NCI-H2171 treated with DMSO at 0.1 percent for 48 hours (cell line): ENCODE measurements around the gene KCNQ1OT1.

Experiments used
- DNase-seq: peaks from one replicate; lab custom pipeline; 2025; lab: John Stamatoyannopoulos, UW

The KCNQ1OT1 gene

DNA sequence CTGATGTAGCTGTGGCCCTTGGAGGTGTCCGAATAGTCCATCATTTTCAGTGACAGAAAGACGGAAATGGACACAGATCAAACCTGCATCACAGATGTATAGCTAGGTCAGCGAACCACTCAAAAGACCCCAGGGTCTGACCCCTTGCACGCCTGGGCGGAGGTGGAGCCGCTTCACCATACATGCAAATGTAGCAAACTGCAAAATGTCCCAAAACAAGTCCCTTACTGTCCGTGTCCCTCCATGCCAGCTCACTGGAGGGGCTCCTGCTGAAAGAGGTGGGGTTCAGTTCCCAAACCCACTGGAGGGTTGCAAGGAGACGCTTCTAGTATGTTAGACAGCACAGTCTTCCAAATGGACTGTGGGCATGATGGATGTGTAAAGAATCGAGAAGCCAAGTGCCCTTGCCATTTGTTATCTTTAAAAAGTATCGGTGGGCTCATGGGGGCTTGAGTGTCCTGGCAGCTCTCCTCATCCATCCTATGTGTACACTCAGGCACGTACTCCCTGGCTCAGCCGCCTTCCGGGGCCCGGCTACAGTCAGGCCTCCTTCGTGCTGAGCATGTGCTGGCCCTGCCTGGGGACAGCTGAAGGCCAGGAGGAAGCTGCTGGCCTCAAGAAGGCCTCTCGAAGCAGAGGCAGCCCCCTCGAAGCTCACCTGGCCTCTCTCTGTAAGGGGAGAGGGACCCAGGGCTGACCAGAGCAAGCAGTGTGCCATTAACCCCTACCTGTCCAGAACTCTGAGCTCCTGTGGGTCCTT lies 20.2 kb upstream of the KCNQ1OT1 start:
- DNase-seq = no peak

DNA sequence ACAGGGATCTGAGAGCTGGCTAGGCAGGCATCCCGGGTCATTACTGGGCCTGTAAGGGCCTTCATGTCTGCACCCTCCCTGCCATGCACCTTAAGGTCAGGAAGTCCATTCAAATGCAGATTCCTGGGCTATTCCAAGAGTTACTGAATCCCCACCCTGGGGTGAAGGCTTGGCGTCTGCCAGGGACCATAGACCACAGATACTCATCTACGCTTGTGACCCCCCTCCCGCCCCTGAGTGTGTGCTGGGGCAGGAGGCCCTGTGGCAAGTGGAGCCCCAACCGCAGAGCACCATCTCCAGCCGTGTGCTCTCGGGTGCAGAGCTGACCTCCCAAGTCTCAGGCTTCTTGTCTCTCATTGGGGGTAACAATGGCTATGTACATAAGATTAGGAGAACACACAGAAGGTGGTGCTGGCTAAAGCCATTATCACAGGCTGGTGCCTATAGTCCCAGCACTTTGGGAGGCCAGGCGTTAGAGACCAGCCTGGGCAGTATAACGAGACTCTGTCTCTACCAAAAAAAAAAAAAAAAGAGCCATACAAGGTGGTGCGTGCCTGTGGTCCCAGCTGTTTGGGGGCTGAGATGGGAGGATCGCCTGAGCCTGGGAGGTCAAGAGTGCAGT lies 19.1 kb upstream of the KCNQ1OT1 start:
- DNase-seq = no peak

DNA sequence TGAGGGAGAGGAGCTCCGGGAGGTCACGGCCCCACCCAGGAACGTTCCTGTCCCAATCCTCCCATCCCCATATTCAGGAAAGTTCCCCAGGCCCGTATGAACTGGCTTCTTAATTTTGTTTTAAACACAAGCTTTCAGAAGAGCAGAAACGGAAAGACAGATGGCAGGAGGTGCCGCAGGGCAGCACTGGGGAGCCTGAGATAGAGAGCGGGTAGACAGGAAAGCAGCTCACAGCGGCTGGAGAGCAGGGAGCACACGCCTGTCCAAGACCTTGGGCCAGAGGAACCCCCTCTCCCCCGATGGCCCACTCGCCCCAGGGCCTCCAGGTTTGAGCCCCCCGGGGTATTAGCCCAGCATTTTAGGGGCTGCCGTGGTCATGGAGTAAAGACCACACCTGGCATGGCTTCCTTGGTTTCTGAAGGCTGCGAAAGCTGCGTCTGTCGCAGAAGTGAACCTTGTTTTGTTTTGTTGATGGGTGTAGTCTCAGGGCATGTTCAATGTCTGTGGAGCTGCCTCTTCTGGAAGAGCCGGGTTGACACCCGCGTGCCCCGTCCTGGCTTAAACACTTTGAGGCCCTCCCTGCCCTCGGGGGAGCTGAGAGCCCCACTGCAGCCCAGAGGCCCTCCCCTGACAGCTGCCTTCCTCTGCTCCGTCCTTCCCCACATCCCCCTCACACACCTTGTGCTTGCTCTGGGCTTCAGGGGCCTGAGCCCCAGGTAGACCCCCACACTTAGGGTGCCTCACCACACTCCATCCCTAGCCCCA lies 17.9 kb upstream of the KCNQ1OT1 start:
- peak; percentile 39 for DNase-seq

DNA sequence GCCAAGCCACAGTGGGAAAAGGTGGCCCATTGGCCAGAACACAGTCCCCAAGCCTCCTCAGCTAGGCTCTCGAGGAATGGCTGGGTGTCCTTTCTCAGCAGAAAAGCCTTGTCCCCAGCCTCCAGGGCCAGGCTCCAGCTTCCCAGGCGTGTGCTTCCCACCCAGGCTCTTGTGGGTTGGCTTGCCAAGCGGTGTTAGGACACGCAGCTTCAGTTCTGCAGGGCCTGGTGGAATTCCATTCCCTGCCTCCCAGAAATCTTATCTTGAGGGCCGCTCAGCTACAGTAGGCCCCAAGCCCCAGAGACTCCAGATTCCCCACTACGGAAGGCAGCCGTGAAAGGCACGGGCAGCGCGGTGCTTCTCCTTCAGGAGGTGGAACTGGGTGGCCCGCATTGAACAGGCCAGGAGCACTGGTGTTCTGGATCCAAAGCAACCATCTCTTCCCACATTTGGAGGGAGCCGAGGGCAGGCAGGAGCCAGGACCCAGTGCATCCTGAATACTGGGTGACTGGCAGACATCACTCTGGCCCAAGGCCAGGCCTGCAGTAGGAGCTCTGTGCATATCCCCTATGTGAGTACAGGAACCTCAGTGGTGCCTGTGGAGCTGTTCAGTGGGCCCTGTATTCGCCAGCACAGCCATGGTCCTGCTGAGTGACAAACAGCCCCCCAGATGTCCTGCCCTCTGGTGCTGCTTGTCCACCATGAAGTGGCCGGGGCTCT lies 16.7 kb upstream of the KCNQ1OT1 start:
- no peak for DNase-seq

DNA sequence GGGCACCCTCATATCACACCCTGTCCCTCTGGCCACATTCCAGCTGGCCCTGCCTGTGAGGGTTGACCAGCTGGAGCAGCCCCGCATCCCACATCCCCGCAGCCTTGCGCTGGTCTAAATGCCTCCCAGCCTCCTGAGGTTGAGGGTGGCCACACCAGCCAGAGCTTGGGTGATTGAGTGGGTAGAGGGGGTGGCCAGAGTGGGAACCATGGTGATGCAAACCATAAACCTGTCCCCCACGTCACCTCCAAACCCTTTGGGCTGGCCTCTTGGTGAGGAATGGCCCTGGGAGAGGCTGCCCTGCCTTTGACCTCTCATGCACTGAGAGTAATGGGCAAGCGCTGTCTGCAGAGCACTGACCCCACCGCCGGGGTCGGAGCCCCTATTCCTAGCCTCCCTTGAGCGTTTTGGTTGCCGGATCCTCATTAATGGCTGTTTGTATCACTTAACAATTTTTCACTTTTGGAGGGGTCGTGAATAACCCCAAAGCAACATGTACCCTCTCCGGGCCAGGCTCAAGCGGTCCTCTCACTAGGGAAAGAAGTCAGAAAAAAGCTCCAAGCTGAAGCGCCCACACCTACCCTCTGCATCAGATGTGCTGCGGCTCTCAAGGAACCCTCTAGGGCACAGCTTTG lies 16.0 kb upstream of the KCNQ1OT1 start:
- no peak for DNase-seq

DNA sequence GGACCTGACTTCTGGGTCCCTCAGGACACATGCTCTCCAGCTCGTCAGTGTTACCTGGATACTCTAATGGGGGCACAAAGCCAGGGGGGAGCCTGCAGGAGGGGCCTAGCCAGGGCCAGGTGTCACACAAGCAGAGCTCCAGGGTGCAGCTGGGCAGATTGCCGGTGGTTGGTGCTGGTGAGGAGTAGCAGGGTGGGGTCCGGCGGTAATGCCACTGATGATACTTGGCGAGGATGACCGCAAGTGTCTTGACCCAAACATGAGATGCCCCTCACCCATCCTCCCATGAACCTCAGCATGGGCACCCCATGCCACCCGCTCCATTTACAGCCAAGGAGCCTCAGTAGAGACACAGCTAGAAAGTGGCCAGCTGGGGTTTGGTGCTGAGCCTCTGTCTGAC lies 15.1 kb upstream of the KCNQ1OT1 start:
- no peak for DNase-seq

DNA sequence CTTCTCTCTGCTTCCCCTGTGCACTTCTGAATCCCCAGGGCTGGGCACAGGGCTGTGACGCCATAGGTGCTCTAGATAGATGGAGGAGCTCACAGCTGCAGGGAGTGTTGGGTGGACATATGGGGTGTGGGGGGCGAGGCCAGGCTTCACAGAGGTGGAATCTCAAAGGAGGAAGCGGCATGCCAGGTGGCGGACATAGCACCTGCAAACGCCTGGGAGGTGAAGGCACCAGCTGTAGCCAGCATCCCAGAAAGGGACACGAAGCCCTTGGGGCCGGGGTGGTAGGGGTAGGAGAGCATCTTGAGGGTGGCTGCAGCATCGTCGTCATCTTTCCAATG lies 14.6 kb upstream of the KCNQ1OT1 start:
- no peak for DNase-seq

DNA sequence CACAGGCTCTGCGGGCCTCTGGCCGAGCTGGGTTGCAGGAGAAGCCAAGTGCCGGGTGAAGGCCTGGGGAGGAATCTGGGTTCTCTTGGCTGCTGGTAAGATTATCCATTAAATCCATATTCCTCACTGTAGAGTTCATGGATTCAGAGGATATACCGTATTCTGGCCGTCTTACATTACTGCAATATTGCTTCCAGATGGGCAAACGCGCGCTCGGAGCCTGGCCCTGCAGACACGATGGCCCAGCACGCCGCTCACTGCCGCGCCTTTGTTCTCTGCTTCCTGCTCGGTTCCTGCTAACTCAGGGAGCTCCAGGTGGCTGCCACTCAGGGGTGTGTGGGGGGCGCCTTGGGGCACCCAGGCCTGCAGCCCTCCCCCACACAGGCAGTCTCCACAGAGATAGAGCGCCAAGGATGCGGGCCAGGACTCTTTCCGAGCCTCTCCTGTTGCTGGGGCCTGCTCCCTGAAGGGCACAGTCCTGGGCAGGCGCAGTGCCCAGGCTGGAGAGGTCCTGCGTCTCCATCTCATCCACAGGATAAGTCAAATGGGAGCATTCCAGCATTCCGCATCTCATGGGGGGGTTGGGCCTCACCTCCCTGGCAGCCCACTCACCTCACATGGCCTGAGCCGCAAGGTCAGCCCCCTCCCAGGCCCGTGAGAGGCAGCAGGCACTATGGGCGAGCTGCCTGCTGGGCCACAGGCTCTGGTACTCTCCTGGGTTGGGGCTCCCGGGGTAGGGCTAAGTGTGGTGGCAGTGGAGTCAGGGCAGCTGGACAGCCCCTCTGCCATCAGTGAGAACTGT lies 14.1 kb upstream of the KCNQ1OT1 start:
- no peak for DNase-seq

DNA sequence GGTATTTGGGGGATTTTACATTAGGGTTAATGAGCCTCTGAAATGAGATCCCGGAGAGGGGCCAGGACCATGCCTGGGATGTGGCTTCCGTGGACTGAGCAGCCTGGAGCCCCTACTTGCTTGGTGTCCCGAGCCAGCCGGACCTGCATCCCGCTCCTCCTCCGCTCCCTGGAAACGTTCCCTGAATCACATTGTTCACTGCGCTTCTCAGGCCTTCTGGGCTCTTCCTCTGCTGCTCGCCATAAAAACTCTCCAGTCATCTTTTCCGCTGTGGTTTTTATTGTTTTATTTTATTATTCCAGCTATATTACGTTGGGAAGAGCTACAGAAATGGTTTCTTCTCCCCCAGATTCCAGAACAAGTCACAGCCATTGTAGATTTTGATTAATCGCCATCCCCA lies 13.3 kb upstream of the KCNQ1OT1 start:
- no peak for DNase-seq

DNA sequence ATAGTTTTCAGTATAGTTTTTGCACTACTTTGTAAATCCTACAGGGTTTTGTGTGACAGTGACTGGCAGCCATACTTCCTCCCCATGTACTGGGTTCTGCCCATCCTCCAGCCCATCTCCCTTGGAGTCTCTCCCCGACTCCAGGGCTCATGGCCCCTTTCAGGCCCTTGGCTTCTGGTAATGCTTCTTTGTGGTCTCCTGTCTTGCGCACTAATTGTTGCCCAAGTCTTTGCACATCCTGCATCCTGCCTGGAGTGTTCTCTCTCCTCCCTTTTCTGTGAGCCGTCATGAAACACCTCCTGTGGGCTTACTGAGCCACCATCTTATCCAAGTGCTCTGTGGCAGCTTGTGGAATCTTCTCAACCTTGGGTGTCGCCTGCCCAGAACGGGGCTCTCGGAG lies 11.4 kb upstream of the KCNQ1OT1 start:
- no peak for DNase-seq

DNA sequence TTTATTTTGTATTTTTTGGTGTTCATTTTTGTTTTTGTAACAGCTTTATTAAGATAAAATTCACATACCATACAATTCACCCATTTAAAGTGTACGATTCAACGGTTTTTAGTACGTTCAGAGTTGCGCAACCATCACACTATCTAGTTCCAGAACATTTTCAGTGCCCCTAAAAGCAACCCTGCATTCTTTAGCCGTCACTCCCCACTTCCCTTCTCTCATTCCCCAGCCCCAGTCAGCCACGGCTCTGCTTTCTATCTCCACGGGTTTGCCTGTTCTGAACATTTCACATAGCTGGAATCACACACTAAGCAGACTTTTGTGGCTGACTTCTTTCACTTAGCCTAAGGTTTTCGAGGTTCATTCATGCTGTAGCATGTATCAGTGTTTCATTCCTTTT lies 9.6 kb upstream of the KCNQ1OT1 start:
- no peak for DNase-seq

DNA sequence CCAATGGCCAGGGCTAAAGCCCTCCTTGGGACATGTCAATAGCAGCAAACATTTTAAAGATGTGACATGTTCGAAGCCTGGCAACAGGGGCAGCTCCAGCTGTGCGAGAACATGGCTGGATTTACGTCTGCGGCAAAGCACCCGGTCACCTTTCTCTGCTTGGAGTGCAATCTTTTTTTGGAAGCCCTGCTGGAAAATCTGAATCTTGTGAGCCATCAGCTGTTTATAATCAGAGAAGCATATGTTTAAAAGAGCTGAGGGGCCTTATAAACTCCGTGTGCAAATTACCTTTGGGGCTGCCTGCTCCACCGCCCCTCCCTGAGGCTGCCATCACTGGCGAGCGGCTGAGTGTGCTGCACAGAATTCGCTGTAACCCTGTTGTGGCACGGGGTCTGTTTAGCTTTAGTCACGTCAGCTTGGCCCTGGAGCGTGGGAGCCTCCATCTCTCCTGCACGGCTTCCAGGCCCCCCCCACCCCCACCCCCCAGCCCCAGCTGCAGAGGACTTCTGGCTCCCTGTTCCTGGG lies 9.0 kb upstream of the KCNQ1OT1 start:
- DNase-seq = no peak

DNA sequence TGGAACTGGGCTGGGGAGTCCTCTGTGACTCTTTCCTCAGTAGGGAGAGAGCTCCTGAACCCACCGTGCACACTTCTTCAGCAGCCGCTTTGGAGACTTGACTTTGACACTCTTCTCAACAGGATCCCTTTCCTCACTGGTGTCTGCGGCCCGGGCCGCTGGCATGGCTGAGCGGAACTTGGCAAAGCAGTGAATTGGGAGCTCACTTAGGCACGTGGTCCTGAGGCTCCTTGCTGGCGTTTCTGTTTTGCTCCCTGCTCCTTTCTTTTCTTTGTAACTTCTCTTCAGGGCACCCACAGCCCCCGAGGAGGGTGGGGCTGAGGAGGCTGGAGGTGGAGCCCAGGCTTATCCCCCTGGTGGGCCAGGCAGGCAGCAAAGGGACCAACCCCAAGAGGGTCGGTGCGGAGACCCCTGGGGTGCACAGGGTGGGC lies 8.4 kb upstream of the KCNQ1OT1 start:
- DNase-seq = no peak

DNA sequence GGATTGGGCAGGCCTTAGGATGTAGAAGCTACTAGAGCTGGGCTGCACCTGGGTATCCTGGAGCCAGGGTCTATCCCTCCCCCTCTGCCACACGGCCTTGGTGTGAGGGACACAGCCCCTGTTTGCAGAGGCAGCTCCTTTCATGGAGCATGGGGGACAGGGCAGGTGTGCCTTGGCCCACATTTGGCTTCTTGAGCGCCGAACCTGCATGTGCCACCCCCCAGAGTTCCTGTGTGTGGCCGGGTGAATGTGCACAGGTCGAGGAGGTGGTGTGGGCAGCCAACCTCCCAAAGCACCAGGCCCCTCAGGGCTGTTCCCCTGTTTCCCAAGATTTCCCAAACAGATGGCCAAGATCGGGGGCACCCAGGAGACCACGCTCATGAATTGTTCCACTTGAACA lies 7.9 kb upstream of the KCNQ1OT1 start:
- DNase-seq = no peak

DNA sequence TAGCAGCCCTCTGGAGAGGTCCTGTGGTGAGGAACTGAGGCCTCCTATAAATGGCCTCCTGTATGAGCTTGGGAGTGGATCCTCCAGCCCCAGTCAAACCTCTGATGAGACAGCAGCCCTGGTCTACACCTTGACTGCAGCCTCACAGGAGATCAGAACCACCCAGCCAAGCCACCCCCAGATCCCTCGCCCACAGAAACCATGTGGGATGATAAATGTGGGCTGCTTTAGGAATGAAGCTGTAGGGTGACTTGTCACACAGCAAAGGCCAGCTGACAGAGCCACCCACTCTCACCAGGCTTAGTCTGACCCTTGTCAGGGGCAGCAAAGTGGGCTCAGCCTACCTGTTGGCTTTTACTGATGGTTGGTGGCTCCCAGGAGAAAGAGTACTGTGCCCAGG lies 6.5 kb upstream of the KCNQ1OT1 start:
- DNase-seq = no peak

DNA sequence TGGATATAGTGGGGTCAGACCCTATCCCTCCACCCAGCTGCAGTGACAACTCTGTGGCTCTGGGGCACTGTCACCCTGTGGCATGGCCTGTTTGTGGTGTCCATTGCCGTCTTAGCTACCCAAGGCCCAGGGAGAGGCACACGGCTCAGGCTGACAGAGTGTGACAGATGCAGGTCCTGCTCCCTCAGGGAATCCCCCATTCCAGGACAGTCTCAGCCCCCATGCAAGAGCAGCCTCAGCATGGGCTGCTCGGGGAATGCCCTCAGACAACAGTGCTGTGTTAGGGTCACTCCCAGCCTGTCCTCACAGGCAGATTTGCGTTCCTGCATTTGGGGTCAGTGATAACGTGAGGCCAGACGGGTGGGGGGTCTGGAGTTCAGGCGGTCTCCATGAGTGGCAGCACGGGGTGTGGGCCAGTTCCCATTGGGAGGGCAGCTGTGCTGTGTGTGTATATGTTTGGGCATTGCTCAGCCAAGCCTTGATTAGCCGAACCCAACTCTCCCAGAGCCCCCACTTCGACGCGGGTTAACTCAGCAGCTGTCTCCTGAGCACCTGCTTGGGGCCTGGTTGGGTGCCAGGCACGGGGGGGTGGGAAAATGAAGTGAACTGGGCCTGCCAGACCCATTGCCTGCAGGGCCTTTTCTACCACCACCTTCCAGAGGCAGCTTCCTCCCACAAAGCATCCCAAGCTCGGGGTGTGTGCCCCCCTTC lies 5.3 kb upstream of the KCNQ1OT1 start:
- DNase-seq = no peak

DNA sequence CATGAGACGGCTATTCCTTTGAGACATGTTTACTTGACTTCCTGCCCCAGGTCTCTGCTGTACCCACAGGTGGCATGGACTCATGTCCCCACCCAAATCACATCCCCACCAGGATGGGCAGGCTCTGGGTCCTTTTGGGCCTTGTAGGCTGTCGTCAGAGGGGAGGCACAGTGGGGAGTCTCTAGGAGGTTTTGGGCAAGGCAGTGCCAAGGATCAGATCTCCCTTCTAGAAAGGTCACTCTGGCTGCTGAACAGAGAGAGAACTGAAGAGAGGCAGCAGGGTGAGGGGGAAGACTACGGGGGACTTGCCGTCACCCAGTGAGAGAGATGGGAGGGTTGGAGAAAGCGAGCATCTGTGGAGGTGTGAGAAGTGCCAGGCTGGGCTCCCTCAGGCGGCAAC lies 4.6 kb upstream of the KCNQ1OT1 start:
- DNase-seq = no peak

DNA sequence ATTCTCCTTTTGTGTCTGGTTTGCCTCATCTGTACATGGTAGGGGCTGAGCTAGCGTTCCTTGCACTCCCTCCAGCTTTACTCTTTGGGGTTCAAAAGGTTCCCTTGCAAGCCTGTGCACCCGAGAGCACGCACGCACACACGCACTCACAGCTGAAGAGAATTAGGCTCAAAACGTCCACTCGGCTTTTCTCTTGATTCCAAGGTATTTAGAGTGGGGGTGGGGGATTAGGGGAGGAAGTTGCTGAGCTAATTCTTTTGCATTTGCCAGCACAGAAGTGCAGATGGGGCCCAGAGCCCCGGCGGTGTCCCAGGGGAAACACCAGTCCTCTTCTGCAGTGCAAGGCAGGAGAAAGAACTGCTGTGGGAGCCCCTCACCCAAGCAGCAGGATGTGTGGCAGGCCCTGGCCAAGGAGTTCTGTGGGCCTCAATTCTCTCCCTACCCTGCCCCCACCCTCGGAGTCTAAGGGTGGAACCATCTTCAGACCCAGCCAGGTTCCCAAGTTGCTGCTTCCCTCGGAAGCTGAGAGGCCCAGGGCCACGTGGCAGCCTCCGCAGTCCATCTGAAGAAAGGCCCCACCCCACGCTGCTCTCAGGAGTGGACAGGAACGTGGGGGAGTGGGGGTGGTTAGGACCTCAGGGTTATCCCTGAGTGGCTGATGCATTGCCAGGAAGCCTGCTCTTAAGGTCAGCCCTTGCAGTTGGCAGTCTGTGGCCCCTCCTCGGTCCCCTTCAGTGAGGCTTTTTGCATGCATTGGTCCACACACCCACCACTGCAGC lies 3.8 kb upstream of the KCNQ1OT1 start:
- DNase-seq = peak; percentile 34

DNA sequence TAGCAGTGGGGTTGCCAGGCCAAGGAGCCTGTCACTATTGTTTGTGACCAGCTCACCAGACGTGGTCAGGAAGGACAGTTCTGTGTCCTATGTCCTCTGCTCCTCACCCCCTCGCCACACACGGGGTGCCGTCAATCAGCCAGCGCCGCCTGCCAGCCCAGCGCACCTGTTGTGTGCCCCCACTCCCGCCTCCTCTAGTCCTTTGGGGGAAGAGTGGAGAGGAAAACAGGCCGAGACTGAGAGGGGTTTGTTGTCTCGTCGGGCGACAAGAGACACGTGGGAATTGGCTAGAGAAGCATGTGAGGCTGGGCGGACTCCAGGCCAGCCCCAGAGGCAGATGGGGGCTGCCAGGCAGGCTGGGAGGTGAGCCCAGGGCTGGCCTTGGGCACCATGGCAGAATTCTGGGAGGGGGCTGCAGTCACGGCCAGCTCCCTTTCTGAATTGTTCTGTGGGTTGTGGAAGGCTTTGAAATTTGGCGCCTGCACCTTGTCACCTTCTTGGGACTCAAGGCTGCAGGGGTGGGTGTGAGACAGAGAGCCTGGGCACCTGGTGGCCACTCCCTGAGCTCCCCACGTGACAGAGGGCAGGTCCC lies 3.1 kb upstream of the KCNQ1OT1 start:
- DNase-seq = peak; percentile 10
